ENCODE measurements around the gene LPAR2.
A peak's percentile ranks its signal among the peaks of the same experiment; 100 is the strongest.
"Not testable (repeated sequence)": the region's sequence is repeated elsewhere in the genome, so short reads cannot be mapped to it uniquely, and the experiment has no call there.

LPAR2 gene

GRCh38 chr19:19630062-19630414, 2.0 kb upstream of the LPAR2 start:
- no peak for DNase-seq

GRCh38 chr19:19628501-19629134, 598 bp upstream of the LPAR2 start:
- peak; percentile 94 for DNase-seq

GRCh38 chr19:19626516-19627472, 1.2 kb downstream of the LPAR2 start:
- no peak for DNase-seq

GRCh38 chr19:19624032-19624570, 3.9 kb downstream of the LPAR2 start:
- DNase-seq, result no peak

- no peak for DNase-seq
Observed at GRCh38 chr19:19623383-19623782, 4.6 kb downstream of the LPAR2 start.

GRCh38 chr19:19619849-19620210, 8.2 kb downstream of the LPAR2 start:
- no peak for DNase-seq

GRCh38 chr19:19619181-19619848, 8.7 kb downstream of the LPAR2 start:
- peak; percentile 51 for DNase-seq

- DNase-seq, result peak; percentile 99
Observed at GRCh38 chr19:19618219-19619051, 9.6 kb downstream of the LPAR2 start, which contains the start of gene PBX4. Gene PBX4 (minus strand): TSS chr19:19618687. CDS start chr19:19618629, 58 bp downstream.

GRCh38 chr19:19615086-19615485, 12.9 kb downstream of the LPAR2 start:
- no peak for DNase-seq

- no peak for DNase-seq
Observed at GRCh38 chr19:19613506-19613905, 14.5 kb downstream of the LPAR2 start.

- DNase-seq, result no peak
Observed at GRCh38 chr19:19610376-19611202, 17.4 kb downstream of the LPAR2 start.

- not testable (repeated sequence) for DNase-seq
Observed at GRCh38 chr19:19606686-19607085, 21.3 kb downstream of the LPAR2 start.

GRCh38 chr19:19606021-19606420, 22.0 kb downstream of the LPAR2 start:
- DNase-seq, result peak; percentile 31

- DNase-seq, result no peak
Observed at GRCh38 chr19:19602713-19603324, 25.2 kb downstream of the LPAR2 start.

- DNase-seq, result no peak
Observed at GRCh38 chr19:19602136-19602712, 25.8 kb downstream of the LPAR2 start.

- DNase-seq, result no peak
Observed at GRCh38 chr19:19600793-19601330, 27.2 kb downstream of the LPAR2 start.

- not testable (repeated sequence) for DNase-seq
Observed at GRCh38 chr19:19598728-19599451, 29.1 kb downstream of the LPAR2 start.

GRCh38 chr19:19597809-19598306, 30.2 kb downstream of the LPAR2 start:
- no peak for DNase-seq

- DNase-seq, result no peak
Observed at GRCh38 chr19:19595171-19595701, 32.8 kb downstream of the LPAR2 start.
